Suppressor macrophage treated with lipopolysaccharide for 4 hours (primary cell): ENCODE data around the gene DCP2.

Experiments used
- DNase-seq: peaks from one replicate; pipeline ENCODE4 v3.0.0-alpha.2; 2020

Gene DCP2

DNA sequence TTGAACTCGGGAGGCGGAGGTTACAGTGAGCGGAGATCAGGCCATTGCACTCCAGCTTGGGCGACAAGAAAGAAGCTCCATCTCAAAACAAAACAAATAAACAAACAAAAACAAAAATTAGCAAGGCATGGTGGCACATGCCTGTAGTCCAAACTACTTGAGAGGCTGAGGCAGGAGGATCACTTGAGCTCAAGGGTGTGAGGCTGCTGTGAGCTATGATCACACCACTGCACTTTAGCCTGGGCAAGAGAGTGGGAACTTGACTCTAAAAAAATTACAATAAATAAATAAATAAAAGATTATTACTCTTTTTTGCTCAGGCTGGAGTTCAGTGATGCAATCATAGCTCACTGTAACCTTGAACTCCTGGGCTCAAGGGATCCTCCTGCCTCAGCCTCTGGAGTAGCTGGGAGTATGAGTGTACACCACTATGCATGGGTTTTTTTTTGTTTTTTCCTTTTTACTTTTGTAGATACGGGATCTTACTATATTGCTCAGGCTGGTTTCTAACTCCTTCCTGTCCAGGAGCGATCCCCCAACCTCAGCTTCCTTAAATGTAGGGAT is 9.0 kb upstream of the DCP2 start:
- no peak for DNase-seq

DNA sequence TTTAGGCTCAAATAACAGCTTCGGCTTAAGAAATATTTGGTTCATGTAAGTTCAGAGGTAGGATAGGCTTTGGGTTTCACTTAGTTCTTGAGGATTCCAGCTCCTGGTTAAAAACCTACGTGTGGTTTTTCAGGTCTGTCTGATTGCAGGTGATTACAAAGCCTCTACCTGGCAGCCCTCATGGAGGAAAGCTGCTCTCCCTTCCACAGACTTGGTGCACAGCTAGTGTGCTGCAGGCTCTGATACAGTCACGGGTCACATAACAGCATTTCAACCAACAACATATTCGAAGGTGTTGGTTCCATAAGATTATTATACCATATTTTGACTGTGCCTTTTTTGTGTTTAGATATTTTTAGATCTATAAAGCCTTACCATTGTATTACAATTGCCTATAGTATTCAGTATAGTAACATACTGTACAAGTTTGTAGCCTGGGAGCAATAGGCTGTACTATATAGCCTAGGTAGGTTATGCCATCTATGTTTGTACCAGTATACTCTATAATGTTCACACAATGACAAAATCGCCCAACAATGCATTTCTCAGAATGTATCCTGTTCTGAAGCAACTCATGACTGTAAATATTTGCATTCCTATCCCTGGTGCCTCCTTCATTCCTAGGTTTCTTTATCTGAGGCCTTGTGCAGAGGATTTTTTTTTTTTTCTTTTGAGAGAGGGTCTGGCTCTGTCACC is 8.0 kb upstream of the DCP2 start:
- no peak for DNase-seq

DNA sequence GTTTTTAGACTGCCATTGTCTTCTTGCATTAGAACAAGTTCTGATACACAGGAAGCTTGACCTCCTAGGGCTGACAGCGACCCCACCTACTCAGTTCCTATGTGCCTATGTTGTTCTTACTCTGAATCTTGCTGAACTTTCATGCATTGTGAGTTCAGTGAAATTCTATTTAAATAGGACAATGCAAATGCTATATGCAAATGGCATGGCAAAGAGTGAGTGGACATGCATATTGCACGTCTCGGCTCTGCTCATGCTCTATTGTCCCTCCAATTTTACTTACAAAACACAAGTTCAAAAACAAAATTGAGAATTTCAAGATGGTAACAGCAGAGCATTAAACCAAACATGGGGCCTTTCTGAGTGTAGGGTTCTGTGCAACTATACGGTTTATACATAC is 5.3 kb upstream of the DCP2 start:
- no peak for DNase-seq

DNA sequence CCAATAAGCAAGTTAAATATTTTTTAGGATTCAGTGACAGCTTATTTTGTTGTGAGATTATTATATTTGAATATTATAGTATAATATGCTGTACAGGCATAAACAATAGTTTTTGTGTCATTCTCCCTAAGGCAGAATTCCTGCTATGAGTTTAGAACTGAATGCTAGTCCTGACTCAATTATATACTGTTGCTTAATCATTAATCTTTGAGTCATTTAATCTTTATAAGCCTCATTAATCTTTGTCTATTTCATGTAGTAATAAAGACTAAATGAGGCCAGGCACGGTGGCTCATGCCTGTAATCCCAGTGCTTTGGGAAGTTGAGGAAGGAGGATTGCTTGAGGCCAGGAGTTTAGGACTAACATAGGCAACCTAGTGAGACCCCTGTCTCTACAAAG is 3.6 kb upstream of the DCP2 start:
- no peak for DNase-seq

DNA sequence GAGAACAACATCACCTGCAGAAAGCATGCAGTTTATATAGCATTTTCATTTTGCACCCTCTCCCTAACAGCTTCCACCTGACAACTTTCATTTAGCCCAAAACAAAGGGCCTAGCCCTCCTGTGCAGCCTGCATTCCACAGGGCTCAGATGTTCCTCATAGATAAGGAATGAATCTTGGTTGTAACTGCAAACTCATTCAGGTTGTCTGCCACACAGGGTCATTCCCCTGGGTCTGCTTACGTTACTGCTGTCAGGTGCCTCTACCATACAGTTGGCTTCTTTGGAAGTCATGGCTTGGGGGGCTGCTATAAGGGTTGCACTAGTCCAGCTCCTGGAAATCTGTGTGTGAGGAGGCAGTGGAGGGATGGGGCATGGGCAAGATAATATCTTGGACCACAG is 2.7 kb upstream of the DCP2 start:
- no peak for DNase-seq

DNA sequence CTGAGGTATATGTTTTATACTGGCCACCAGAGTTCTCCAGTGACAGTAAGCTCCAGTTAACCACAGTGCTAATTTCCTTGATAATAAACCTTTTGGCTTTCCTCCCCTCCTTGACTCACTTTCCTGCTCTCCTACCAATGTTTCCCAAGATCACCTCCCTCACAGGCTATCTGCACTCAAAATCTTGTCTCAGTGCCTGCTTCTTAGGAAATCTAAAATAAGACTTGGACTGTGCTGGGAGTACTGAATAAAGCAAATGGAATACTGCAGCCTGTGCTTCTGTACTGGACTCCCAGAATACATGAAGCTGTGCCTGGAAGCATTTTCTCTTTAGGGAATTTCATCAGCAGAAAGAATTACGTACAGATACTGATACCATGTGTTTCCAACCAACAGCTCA is 1.7 kb upstream of the DCP2 start:
- DNase-seq: no peak

DNA sequence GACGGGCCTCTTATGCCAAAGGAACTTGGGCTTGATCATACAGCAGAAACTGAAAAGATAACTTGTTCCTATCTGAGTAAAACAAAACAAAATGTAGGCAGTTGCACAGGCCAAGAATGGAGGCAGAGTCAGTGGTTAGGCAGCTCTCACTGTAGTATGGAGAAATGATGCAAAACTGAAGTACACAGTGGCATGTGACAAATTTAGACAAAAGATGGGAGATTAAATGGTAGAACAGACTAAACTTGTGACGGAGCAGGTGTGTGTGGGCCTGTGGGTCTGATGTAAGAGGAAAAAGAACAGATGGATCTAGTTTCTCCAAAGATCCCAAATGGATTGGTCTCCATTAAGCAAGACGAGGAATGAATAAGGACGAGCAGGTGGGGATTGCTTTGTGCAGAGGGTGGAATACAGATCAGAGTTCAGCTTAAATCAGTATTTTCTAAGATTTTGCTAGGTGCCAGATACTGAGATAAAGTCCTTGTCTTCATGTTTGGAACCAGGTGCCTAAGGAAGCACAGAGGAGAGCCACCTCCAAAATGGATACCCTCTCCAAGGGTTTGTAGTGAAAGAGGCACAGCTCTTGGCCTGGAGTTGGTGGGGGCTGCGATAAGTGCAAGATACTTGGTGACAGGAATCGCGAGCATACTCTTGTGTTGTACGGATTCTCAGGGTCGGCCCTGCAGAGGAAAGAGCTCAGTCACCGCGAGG is 722 bp upstream of the DCP2 start:
- no peak for DNase-seq

DNA sequence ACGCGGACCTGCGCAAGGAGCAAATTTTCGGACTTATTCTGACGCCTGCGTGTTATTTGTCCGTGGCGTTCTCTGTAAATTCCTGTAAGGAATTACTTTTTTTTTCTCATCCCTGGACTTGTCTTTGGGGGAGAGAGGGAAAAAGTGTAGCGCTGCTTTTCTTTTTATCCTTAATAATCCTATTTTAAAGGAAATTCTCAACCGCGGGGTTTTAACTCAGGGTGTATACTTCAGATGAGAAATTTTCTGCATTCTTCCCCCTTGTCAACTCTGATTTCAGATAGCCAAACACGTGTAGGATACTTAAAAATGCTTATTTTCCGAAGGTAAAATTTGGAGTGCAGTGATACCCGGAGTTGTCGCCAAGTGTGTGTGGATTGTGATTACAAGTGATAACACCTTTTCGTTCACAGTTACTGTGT is 853 bp downstream of the DCP2 start:
- DNase-seq: no peak

DNA sequence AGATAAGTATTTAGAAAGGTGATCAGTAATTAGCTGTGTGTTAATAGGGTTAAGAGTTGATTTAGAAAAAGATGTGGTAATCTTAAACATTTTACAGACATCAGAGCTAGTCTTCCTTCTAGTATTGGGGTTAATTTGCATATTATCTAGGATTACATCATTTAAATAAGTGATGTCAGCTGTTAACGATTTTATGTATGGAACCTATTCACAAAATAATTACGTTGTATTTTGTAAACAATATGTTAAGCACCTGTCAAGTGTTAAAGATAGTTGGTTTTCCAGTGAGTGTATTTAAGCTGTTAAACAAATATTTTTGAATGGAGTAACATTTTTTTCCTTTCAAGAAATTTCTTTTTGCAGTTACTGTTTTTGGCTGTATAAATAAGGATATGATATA is 2.2 kb downstream of the DCP2 start:
- DNase-seq: no peak

DNA sequence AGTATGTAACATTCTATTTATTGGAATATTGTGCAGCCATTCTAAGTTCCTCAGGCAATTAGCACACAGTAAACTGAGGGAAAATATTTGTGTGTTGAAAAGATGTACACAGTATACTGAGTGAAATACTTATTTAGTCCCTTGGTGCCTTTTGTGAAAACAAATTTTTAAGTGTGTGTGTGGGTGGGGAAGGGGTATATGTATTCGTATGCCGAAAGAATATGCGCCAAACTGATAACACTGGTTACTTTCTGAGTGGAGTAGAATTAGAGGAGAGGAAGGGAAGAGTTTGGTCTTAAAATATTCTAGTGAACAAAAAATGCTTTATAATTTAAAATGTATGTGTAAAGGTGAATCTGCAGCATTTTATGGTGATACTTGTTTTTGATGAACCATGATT is 3.1 kb downstream of the DCP2 start:
- no peak for DNase-seq

DNA sequence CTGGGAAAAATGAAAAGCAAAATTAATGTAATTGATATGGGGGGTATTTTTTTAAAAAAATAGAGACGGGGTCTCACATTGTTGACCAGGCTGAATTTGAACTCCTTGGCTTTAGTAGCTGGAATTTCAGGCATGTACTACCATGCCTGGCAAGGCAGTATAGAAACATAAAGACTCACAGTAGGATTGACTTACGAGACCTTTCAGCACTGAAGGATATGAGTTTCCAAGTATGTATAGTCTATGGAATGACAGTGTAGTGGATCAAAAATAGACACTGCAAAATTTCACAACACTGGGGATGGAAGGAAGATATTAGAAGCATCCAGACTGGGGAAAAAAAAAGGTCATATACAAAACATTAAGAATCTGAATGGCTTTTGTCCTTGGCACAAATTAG is 6.8 kb downstream of the DCP2 start:
- no peak for DNase-seq

DNA sequence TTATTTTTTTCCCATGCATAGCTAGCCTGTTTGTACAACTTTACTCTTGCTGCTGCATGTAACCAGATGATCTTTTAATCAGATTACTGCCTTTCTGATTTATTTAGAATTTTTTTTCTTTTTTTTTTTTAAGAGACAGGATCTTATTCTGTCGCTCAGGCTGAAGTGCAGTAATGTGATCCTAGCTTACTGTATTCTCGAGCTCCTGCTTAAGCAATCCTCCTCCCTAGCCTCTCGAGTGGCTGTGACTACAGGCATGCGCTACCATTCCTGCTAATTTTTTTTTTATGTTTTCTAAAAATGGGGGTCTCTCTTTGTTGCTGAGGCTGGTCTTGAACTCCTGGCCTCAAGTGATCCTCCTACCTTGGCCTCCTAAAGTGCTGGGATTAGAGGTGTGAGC is 9.6 kb downstream of the DCP2 start:
- no peak for DNase-seq

DNA sequence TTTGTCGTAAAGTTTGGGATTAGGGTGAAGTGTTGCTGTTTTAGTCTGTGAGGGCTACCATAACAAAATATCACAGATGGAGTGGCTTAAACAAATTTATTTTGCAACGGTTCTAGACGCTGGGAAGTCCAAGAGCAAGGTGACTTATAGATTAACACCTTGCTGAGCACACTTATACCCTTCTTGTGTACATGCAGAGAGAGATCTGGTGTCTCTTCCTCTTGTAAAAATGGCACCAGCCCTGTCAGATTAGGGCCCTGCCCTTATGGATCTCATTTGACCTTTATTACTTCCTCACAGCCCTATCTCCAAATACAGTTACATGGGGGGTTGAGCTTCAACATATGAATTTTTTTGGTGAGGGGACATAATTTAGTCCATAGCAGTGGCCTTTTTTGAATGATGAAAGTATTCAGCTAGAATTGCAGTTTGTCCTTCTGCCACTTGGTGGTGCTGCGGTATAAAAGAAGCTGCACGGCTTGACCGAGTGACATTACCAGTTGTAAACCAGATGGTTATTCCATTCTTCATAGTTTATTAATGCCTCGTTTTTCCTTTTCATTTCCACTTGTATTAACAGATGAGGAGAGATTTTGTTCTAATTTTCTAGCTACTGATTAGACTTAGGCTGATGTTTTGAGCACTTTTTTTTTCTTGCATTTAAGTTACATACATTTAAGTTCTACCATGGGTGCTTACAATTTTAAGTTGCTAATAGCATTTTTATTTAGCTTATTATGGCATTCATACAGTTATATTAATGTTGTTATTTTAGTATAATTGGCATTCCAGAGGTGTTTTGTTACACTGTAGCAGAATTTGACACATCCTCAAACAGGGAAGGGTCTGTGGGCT is 19.4 kb downstream of the DCP2 start:
- peak; percentile 76 for DNase-seq

DNA sequence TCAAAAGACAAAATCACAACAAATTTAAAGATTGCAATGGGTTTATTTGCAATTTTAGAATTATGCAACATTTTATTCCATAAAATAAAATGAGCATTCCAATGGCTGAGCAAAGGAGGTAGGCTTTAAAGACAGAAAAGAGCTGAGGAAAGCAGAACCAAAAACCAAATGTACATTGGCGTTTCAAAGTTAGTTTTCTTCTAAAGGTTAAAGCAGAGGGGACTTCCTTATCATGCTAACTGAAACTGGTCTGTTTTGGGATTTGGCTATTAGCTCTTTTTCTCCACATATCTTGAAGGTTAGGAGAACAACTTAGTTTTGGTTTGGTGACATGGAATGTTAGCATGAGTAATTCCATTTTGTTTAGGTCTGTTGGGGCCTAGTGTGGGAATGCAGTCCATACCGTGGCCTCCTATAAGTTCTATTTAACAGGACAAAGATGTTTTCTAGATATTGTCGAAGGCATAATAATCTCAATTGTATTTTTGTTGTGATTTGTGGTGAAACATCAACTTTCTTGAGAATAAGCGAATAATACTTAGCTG is 20.3 kb downstream of the DCP2 start:
- DNase-seq: peak; percentile 13

DNA sequence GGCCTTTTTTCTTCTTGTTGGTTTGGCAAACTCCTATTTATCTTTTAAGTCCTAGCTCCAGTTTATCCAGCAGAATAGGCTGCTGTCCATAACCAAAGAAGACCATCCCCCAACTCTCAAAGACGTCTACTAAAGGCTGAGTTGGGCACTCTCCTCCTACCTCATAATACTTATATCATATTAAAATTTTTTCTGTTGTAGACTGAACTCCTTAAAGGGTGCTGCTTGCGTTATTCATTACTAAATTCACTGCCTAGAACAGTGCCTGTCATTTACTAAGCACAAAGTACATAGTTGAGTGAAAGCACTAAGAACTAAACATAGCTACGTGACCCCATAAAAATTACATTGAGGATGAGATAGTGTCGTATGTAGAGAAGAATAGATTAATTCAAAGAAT is 21.7 kb downstream of the DCP2 start:
- DNase-seq: no peak

DNA sequence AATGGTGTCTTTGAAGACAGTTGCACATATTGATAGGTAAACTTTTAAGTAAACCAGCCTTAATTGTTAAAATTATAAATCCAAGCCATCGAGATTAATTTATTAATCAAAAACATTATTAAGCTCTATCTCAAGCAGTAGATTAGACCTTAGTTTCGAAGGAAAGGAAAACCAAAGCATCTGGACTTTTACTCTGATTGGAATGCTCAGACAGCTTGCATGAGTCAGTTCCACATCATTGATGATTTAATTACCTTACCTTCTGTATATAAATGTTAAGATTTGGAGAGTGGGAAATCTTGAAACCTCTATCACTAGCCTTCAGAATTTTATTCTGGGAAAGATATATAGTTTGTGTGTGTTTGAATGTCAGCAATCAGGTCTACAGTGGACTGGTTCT is 23.9 kb downstream of the DCP2 start:
- no peak for DNase-seq

DNA sequence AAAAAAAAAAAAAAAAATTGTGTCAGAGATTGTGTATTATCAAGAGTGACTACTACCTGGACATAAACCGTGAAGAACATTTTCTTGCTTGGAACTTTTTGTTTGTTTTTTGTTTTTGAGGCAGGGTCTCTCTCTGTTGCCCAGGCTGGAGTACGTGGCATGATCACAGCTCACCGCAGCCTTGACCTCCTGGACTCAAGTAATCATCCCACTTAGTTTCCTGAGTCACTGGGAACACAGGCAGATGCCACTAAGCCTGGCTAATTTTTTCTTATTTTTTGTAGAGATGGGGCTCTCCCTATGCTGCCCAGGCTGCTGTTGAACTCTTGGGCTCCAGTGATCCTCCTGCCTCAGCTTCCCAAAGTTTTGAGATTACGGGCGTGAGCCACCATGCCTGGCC is 25.8 kb downstream of the DCP2 start:
- no peak for DNase-seq

DNA sequence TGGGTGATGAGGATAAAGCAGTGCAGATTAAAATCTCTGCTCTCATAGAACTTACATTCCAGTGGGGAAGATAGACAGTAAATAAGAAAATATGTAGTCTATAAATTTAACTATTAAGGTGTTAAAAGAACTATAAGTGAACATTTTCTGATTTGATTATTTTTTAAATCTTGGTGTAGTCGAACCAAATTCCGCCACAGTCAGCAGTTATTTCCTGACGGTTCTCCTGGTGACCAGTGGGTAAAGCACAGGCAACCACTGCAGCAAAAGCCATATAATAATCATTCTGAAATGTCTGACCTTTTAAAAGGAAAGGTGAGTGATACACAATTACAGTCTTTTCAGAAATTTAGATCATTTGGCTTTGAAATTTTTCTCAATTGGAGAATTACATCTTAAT is 27.2 kb downstream of the DCP2 start:
- DNase-seq: no peak

DNA sequence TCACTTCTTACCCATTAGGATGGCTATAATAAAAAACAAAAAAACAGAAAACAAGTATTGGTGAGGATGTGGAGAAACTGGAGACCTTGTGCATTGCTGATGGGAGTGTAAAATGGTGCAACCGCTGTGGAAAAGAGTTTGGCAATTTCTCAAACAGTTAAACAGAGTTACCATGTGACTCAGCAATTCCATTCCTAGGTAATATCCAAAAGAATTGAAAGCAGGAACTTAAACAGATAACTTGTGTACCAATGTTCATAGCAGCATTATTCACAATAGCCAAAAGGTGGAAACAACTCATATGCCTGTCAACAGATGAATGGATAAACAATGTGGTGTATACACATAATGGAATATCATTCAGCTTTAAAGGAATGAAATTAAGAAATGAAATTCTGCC is 28.9 kb downstream of the DCP2 start:
- no peak for DNase-seq

DNA sequence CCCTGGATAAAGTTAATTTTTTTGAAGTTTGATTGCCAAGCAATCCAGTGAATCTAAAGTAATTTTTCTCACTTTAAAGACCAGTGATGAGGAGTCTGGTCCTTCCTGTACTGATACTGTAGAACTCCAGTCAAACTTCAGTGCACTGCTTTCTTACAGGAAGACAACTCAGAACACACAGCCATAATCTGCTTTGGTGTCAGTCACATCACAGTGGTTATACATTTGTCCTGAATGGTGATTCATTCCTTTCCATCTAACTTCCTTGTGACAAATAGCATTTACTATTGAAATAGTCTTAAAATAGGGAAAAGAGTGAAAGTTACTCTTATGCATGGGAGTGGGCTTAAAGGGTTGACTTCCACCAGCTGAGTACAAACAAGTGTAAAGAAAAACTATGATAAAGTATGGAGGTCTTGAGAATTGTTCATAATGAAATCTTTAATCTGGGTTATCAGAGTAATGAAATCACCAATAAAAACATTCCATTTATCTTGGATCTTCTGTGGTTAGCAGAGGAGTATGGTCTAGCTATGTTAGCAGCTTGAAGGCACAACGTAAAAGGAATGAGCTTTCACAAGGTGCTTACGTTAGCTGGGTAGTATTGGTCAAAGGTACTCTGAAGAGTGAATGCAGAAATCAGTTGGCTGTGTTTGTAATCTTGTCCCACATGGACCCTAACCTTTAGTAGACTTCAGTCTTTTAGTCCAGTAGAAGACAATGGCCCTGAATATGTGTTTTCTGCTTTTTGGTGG is 41.5 kb downstream of the DCP2 start:
- DNase-seq: no peak

DNA sequence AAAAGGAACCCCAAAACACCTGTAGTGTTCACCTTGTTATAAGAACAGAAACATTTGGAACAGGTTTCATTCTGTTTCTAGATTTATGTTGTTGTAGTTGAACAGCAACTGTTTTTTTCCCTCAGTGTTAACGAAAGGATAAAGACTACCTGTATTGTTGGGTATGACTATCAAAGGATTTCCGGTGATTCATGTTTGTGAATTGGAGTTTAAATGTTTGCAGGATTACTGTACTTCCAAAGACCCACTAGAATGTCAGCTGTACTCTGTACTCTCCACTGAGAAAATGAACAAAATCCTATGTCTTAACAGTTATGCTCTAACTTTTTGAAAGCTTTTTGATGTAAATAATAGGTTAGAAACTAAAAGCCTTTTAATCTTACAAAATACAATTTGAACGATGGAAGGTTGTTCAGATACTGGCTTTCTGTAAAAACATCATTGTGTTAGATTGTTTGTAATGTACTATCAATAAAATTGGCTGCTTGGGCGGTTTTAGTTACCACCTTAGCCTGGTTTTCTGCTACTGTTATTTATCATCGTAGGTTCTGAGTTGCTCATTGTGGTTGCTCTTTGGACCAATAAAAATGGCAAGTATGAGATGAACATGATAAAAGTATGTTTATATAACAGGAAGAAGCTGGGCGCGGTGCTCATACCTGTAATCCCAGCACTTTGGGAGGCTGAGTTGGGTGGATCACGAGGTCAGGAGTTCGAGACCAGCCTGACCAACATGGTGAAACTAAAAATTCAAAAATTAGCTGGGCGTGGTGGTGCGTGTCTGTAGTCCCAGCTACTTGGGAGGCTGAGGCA is 44.1 kb downstream of the DCP2 start:
- DNase-seq: no peak

DNA sequence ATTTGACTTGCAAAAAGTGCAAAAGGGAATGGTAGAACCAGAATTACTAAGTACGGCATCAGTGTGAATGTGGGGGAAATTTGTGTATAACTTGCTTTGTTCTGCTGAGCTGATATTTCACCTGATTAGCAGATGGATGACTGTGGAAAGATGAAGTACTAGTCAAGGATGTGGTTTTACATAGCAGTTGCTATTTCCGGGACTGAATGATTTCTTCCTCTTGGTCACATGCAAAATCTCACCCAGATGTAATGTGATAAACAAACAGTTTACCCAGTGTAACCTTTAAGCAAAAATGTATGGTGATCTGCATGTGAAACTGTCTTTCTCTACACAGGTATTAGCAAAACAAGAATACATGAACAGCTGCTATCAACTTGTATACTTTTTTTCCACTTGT is 46.1 kb downstream of the DCP2 start:
- no peak for DNase-seq
